ENCODE results near the gene NEK5. TPM values are rescaled to one million over a fixed set of nuclear protein-coding genes. Genes with fewer than 3 reads are reported as not detected.

NEK5 gene
- total and polyA plus RNA-seq, 9 donors: 0.13 to 12.4 (median 0.50) TPM; not detected in 1

DNA sequence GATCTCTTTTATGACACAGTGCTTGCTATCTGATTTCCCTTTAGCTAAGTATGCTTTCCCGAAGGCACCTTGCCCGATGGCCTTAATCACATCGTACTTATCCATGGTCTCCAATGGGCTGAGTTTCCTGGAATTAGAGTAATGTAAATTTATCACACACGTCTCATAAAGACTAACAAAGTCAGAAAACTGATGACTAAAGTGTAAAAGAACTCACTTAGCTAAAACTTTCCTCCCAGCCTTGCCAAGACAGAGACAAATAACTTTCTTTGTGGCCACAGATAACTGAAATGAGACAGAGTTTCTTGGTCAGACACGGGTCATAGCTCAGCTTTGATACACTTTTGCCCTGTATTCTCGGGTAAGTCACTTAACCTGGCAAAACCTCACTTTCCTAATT is 1.5 kb downstream of the NEK5 start:
- TF ChIP-seq, protein P1, sequence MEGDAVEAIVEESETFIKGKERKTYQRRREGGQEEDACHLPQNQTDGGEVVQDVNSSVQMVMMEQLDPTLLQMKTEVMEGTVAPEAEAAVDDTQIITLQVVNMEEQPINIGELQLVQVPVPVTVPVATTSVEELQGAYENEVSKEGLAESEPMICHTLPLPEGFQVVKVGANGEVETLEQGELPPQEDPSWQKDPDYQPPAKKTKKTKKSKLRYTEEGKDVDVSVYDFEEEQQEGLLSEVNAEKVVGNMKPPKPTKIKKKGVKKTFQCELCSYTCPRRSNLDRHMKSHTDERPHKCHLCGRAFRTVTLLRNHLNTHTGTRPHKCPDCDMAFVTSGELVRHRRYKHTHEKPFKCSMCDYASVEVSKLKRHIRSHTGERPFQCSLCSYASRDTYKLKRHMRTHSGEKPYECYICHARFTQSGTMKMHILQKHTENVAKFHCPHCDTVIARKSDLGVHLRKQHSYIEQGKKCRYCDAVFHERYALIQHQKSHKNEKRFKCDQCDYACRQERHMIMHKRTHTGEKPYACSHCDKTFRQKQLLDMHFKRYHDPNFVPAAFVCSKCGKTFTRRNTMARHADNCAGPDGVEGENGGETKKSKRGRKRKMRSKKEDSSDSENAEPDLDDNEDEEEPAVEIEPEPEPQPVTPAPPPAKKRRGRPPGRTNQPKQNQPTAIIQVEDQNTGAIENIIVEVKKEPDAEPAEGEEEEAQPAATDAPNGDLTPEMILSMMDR (IDR thresholded peaks at IDR 0.05): no peak
- TF ChIP-seq EP300 (IDR thresholded peaks at IDR 0.05): no peak
- TF ChIP-seq POLR2A (IDR thresholded peaks at IDR 0.05): no peak
- intact Hi-C loops (cut with DNase I): loop anchor here in 3 of 4 donors (10.0 kb wide), 2 partner anchors 123 to 313 kb away; no protein-coding TSS in a partner anchor
- Histone ChIP-seq H3K27ac (no peak overlapping the region), H3K4me1 (ENCODE audit: insufficient read depth) (no peaks in the 10 kb centered on the region), H3K27me3 (no peaks in the 10 kb centered on the region), H3K9me3 (no peaks in the 10 kb centered on the region), H3K4me3 (no peak overlapping the region), H3K36me3 (no peaks in the 10 kb centered on the region)
- no peak for DNase-seq
- WGBS, 3 donors: 15 to 24% (median 20%) methylated on average over 6 of the region's 6 CpGs

DNA sequence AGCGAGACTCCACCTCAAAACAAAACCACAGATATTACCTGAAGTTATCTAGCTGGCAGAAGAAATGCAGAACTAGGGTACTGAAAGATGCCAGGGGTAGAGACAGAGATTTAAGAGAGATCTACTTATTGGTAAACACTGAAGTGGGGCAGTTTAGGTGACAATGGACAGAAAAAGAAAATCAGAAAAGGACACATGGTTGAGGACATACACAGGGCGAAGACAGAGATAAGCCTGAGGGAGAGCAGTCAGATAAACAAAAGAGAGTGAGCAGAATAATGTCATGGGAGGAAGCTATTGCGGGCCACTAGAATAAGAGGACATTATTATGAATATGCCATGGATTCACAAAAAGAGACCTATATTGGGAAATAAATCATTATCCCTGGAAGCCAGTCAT is 3.3 kb downstream of the NEK5 start:
- no peak for TF ChIP-seq EP300 (IDR thresholded peaks at IDR 0.05)
- TF ChIP-seq, protein P1 (IDR thresholded peaks at IDR 0.05): no peak
- TF ChIP-seq POLR2A (IDR thresholded peaks at IDR 0.05): no peak
- Histone ChIP-seq H3K9me3 (no peaks in the 10 kb centered on the region), H3K27me3 (no peaks in the 10 kb centered on the region), H3K36me3 (no peaks in the 10 kb centered on the region), H3K4me3 (no peak overlapping the region), H3K27ac (no peak overlapping the region), H3K4me1 (ENCODE audit: insufficient read depth) (no peaks in the 10 kb centered on the region)
- 90 to 93% (median 93%) methylated on average over 3 of the region's 3 CpGs for WGBS, 3 donors
- no peak for DNase-seq
- intact Hi-C loops (cut with DNase I): loop anchor here in 3 of 4 donors (10.0 kb wide), 2 partner anchors 121 to 311 kb away; no protein-coding TSS in a partner anchor

DNA sequence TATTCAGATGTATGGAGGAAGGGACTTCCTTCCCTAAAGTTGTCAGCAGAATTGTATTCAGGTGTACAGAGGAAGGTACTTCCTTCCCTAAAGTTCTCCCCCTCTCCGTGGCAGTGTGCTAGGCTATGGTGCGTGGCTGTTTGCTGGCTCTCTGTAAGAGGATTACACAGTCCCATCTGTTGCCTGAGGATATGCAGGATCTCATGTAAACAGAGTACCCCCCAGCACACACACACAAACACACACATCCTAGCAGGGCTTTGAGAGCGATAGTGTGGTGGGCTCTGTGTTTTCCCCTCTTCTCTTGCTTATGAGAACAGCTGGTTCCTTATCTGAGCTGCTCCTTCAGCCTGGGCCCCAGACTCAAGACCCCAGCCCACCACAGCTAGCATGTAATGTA is 10.3 kb downstream of the NEK5 start:
- intact Hi-C loops (cut with DNase I): no loop called here
- H3K36me3 ChIP-seq: no peaks in the 10 kb centered on the region
- WGBS, 3 donors: 54 to 59% (median 57%) methylated on average over 3 of the region's 3 CpGs
- H3K9me3 ChIP-seq: no peaks in the 10 kb centered on the region
- DNase-seq: no peak
- TF ChIP-seq, protein P1 (IDR thresholded peaks at IDR 0.05): no peak
- TF ChIP-seq EP300 (IDR thresholded peaks at IDR 0.05): no peak
- no peak for TF ChIP-seq POLR2A (IDR thresholded peaks at IDR 0.05)
- no peak overlapping the region for H3K4me3 ChIP-seq
- no peaks in the 10 kb centered on the region for H3K27me3 ChIP-seq
- H3K27ac ChIP-seq: no peak overlapping the region
- H3K4me1 ChIP-seq (ENCODE audit: insufficient read depth): no peaks in the 10 kb centered on the region

DNA sequence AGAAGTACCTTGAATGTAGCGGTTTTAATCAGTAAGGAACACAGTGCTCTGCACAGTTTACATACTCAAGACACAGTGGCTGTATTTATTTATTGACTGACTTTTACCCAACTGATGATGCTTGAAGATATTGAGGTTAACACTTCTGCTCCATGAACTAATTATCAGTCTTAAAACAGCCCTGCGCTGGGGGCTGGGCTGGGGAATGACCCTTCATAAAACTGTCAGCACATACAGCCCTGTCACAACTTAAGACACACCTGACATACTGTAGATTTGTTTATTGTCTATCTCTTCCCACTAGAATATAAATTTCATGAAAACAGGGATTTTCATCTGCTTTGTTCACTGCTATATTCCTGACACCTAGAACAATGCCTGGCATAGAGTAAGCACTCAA is 10.8 kb downstream of the NEK5 start:
- intact Hi-C loops (cut with DNase I): no loop called here
- Histone ChIP-seq H3K36me3 (no peaks in the 10 kb centered on the region), H3K4me3 (no peak overlapping the region), H3K9me3 (no peaks in the 10 kb centered on the region), H3K27me3 (no peaks in the 10 kb centered on the region), H3K27ac (no peak overlapping the region), H3K4me1 (ENCODE audit: insufficient read depth) (no peaks in the 10 kb centered on the region)
- no peak for DNase-seq
- TF ChIP-seq POLR2A (IDR thresholded peaks at IDR 0.05): no peak
- 82 to 89% (median 85%) methylated on average over 2 of the region's 2 CpGs for WGBS, 3 donors

DNA sequence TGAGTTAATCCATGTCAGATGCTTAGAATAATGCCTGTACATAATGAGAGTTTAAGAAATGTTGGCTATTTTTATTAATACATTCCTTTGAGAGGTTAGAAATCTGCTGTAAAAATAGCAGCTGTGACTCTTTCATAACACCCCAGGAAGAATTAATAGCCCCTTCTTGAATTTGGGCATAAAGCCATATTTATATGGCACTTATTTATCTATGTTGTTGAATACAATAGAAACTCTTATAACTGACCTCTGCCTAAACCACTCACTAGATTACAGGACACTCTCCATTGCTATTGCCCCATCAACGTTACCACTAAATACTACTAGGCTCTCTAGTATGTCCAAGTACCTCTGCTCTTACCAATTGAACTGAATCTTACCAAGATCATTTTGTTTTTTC is 16.3 kb downstream of the NEK5 start:
- H3K27me3 ChIP-seq: no peaks in the 10 kb centered on the region
- H3K4me1 ChIP-seq (ENCODE audit: insufficient read depth): no peaks in the 10 kb centered on the region
- intact Hi-C loops (cut with DNase I): no loop called here
- H3K36me3 ChIP-seq: no peaks in the 10 kb centered on the region
- TF ChIP-seq POLR2A (IDR thresholded peaks at IDR 0.05) (no peak), EP300 (IDR thresholded peaks at IDR 0.05) (no peak)
- TF ChIP-seq, protein P1 (IDR thresholded peaks at IDR 0.05): no peak
- H3K27ac ChIP-seq: no peak overlapping the region
- 70 to 86% (median 76%) methylated on average over 1 of the region's 1 CpG for WGBS, 3 donors
- no peaks in the 10 kb centered on the region for H3K9me3 ChIP-seq
- DNase-seq: no peak
- no peak overlapping the region for H3K4me3 ChIP-seq
